ENCODE results near the gene L3MBTL4.

The L3MBTL4 gene

DNA sequence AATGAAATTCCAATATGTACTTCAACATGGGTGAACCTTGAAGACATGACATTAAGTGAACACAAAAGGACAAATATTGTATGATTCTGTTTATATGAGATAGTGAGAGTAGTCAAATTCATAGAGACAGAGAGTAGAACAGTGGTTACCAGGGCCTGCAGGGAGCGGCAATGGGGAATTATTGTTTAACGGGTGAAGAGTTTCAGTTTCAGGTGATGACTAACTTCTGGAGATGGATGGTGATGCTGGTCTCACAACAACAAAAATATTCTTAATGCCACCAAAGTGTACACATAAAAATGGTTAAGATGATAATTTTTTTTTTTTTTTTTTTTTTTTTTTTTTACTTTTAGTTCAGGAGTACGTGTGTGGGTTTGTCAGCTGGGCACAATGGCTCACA, 410.0 kb downstream of the L3MBTL4 start:
- no peak for TF ChIP-seq ESRRG (CRISPR knock-in tag; IDR thresholded peaks at IDR 0.05)
- TF ChIP-seq, protein P1, sequence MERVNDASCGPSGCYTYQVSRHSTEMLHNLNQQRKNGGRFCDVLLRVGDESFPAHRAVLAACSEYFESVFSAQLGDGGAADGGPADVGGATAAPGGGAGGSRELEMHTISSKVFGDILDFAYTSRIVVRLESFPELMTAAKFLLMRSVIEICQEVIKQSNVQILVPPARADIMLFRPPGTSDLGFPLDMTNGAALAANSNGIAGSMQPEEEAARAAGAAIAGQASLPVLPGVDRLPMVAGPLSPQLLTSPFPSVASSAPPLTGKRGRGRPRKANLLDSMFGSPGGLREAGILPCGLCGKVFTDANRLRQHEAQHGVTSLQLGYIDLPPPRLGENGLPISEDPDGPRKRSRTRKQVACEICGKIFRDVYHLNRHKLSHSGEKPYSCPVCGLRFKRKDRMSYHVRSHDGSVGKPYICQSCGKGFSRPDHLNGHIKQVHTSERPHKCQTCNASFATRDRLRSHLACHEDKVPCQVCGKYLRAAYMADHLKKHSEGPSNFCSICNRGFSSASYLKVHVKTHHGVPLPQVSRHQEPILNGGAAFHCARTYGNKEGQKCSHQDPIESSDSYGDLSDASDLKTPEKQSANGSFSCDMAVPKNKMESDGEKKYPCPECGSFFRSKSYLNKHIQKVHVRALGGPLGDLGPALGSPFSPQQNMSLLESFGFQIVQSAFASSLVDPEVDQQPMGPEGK (CRISPR knock-in tag; IDR thresholded peaks at IDR 0.05; ENCODE audit: borderline replicate concordance), result no peak
- TF ChIP-seq, protein P2, sequence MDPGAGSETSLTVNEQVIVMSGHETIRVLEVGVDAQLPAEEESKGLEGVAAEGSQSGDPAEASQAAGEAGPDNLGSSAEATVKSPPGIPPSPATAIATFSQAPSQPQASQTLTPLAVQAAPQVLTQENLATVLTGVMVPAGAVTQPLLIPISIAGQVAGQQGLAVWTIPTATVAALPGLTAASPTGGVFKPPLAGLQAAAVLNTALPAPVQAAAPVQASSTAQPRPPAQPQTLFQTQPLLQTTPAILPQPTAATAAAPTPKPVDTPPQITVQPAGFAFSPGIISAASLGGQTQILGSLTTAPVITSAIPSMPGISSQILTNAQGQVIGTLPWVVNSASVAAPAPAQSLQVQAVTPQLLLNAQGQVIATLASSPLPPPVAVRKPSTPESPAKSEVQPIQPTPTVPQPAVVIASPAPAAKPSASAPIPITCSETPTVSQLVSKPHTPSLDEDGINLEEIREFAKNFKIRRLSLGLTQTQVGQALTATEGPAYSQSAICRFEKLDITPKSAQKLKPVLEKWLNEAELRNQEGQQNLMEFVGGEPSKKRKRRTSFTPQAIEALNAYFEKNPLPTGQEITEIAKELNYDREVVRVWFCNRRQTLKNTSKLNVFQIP (CRISPR knock-in tag; IDR thresholded peaks at IDR 0.05; ENCODE audit: borderline replicate concordance, low read depth), result no peak
- no peak for TF ChIP-seq GLIS3 (CRISPR knock-in tag; IDR thresholded peaks at IDR 0.05)
- TF ChIP-seq, protein P3, sequence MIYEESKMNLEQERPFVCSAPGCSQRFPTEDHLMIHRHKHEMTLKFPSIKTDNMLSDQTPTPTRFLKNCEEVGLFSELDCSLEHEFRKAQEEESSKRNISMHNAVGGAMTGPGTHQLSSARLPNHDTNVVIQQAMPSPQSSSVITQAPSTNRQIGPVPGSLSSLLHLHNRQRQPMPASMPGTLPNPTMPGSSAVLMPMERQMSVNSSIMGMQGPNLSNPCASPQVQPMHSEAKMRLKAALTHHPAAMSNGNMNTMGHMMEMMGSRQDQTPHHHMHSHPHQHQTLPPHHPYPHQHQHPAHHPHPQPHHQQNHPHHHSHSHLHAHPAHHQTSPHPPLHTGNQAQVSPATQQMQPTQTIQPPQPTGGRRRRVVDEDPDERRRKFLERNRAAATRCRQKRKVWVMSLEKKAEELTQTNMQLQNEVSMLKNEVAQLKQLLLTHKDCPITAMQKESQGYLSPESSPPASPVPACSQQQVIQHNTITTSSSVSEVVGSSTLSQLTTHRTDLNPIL (CRISPR knock-in tag; IDR thresholded peaks at IDR 0.05; ENCODE audit: low read depth), result no peak
- TF ChIP-seq BACH2 (CRISPR knock-in tag; IDR thresholded peaks at IDR 0.05; ENCODE audit: borderline replicate concordance), result no peak
- TF ChIP-seq OSR1 (CRISPR knock-in tag; IDR thresholded peaks at IDR 0.05), result no peak

DNA sequence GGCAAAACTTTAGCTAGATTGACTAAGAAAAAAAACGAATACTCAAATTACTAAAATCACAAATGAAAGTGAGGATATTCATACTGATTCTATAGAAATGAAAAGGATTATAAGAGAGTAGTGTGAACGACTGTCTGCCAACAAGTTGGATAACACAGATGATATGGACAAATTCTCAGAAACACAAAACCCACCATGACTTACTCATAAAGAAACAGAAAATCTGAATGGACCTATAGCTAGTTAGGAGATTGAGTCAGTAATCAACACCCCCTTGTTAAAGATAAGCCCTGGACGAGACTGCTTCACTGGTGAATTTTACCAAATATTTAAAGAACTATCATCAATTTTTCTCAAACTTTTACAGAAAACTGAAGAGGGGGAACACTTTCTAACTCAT, 410.6 kb downstream of the L3MBTL4 start:
- TF ChIP-seq, protein P4, sequence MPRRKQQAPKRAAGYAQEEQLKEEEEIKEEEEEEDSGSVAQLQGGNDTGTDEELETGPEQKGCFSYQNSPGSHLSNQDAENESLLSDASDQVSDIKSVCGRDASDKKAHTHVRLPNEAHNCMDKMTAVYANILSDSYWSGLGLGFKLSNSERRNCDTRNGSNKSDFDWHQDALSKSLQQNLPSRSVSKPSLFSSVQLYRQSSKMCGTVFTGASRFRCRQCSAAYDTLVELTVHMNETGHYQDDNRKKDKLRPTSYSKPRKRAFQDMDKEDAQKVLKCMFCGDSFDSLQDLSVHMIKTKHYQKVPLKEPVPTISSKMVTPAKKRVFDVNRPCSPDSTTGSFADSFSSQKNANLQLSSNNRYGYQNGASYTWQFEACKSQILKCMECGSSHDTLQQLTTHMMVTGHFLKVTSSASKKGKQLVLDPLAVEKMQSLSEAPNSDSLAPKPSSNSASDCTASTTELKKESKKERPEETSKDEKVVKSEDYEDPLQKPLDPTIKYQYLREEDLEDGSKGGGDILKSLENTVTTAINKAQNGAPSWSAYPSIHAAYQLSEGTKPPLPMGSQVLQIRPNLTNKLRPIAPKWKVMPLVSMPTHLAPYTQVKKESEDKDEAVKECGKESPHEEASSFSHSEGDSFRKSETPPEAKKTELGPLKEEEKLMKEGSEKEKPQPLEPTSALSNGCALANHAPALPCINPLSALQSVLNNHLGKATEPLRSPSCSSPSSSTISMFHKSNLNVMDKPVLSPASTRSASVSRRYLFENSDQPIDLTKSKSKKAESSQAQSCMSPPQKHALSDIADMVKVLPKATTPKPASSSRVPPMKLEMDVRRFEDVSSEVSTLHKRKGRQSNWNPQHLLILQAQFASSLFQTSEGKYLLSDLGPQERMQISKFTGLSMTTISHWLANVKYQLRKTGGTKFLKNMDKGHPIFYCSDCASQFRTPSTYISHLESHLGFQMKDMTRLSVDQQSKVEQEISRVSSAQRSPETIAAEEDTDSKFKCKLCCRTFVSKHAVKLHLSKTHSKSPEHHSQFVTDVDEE (CRISPR knock-in tag; IDR thresholded peaks at IDR 0.05), result no peak
- no peak for TF ChIP-seq OSR1 (CRISPR knock-in tag; IDR thresholded peaks at IDR 0.05)
- TF ChIP-seq, protein P1 (CRISPR knock-in tag; IDR thresholded peaks at IDR 0.05; ENCODE audit: borderline replicate concordance), result no peak
- TF ChIP-seq, protein P2 (CRISPR knock-in tag; IDR thresholded peaks at IDR 0.05; ENCODE audit: borderline replicate concordance, low read depth), result no peak
- no peak for TF ChIP-seq ZNF565 (CRISPR knock-in tag; conservative IDR thresholded peaks at IDR 0.05; ENCODE audit: low read depth)
- TF ChIP-seq, protein P3 (CRISPR knock-in tag; IDR thresholded peaks at IDR 0.05; ENCODE audit: low read depth), result no peak
- no peak for TF ChIP-seq ZFP3 (CRISPR knock-in tag; IDR thresholded peaks at IDR 0.05)
- no peak for TF ChIP-seq ZFP30 (CRISPR knock-in tag; IDR thresholded peaks at IDR 0.05)
- no peak for TF ChIP-seq ZC3H10 (CRISPR knock-in tag; IDR thresholded peaks at IDR 0.05)
- TF ChIP-seq, protein P5, sequence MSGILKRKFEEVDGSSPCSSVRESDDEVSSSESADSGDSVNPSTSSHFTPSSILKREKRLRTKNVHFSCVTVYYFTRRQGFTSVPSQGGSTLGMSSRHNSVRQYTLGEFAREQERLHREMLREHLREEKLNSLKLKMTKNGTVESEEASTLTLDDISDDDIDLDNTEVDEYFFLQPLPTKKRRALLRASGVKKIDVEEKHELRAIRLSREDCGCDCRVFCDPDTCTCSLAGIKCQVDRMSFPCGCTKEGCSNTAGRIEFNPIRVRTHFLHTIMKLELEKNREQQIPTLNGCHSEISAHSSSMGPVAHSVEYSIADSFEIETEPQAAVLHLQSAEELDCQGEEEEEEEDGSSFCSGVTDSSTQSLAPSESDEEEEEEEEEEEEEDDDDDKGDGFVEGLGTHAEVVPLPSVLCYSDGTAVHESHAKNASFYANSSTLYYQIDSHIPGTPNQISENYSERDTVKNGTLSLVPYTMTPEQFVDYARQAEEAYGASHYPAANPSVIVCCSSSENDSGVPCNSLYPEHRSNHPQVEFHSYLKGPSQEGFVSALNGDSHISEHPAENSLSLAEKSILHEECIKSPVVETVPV (CRISPR knock-in tag; IDR thresholded peaks at IDR 0.05), result no peak
- no peak for TF ChIP-seq ARNTL (CRISPR knock-in tag; IDR thresholded peaks at IDR 0.05; ENCODE audit: borderline replicate concordance, low read depth)
- TF ChIP-seq PPARA (CRISPR knock-in tag; IDR thresholded peaks at IDR 0.05; ENCODE audit: borderline replicate concordance), result no peak
- TF ChIP-seq GLIS3 (CRISPR knock-in tag; IDR thresholded peaks at IDR 0.05), result no peak
- TF ChIP-seq SNAI2 (CRISPR knock-in tag; IDR thresholded peaks at IDR 0.05), result no peak
- no peak for ATAC-seq

More for the DNA sequence above, 410.0 kb downstream of the L3MBTL4 start:
- ATAC-seq, result no peak
